ENCODE data around the gene CLDN24. TPM values are rescaled to one million over a fixed set of nuclear protein-coding genes. Genes with fewer than 3 reads are reported as not detected.

Gene CLDN24
- total RNA-seq, 1 experiment from 2014 or later, result not detected

GRCh38 chr4:183355405-183355804 is 33.2 kb upstream of the CLDN24 start:
- Mint-ChIP-seq H3K9me3 (0 out of 5 replicates have a peak, but pooled peaks cover 0 to 2% of the 10 kb centered on the region in 2 experiments), H3K4me3 (no peak overlapping the region), H3K4me1 (peaks cover 7 to 8% of the 10 kb centered on the region in 2 experiments), H3K27me3 (ENCODE audit: low read depth) (no peaks in the 10 kb centered on the region; the same call in 1 of the 2 replicates), H3K36me3 (ENCODE audit: insufficient read depth in 1 of 3, low read depth in 3 of 3) (no peaks in the 10 kb centered on the region), H3K27ac (no peak overlapping the region)
- Histone ChIP-seq H3K27me3 (ENCODE audit: insufficient read depth, low read length) (no peaks in the 10 kb centered on the region), H3K56ac (ENCODE audit: insufficient read length, low read depth, low read length) (no peak overlapping the region), H3K79me1 (ENCODE audit: insufficient read depth, low read depth, low read length, poor library complexity, severe bottlenecking) (no peaks in the 10 kb centered on the region), H2BK12ac (ENCODE audit: insufficient read length, low read depth, low read length) (no peak overlapping the region), H3K9ac (ENCODE audit: extremely low read depth, insufficient read length, low read length) (no peak overlapping the region), H3T11ph (ENCODE audit: low read length) (no peak overlapping the region), H3K27ac (ENCODE audit: insufficient read length, low read depth, low read length) (no peak overlapping the region), H4K5ac (ENCODE audit: insufficient read length, low read depth, low read length) (no peak overlapping the region), H3K4me1 (ENCODE audit: insufficient read depth, low read length) (no peaks in the 10 kb centered on the region), H2BK20ac (ENCODE audit: low read depth, low read length, poor library complexity, severe bottlenecking) (no peak overlapping the region), H2BK120ac (ENCODE audit: low read depth, low read length, poor library complexity, severe bottlenecking) (no peak overlapping the region), H3K4me2 (ENCODE audit: insufficient read depth, insufficient read length, low read length) (no peak overlapping the region), H3K79me2 (ENCODE audit: insufficient read depth, low read length) (no peaks in the 10 kb centered on the region), H2BK5ac (ENCODE audit: insufficient read length, low read length) (no peak overlapping the region), H4K8ac (replicated peaks; ENCODE audit: insufficient read length, low read depth, low read length) (no peak overlapping the region), H2BK15ac (ENCODE audit: low read depth, low read length) (no peak overlapping the region), H3K4ac (ENCODE audit: low read depth, low read length) (no peak overlapping the region), H4K20me1 (ENCODE audit: control insufficient read depth, insufficient read depth, insufficient read length) (no peaks in the 10 kb centered on the region), H3K23ac (ENCODE audit: insufficient read length, low read depth, low read length) (no peak overlapping the region), H4K91ac (ENCODE audit: insufficient read length, low read depth, low read length) (no peak overlapping the region), H2AK5ac (ENCODE audit: insufficient read length, low read length) (no peak overlapping the region), H3K18ac (ENCODE audit: insufficient read length, low read depth, low read length) (no peak overlapping the region), H3K23me2 (ENCODE audit: insufficient read length, low read depth, low read length, poor library complexity, severe bottlenecking) (no peaks in the 10 kb centered on the region), H2AFZ (ENCODE audit: low read length) (no peak overlapping the region), H3K14ac (ENCODE audit: insufficient read depth, low read length) (no peak overlapping the region), H3K9me3 (ENCODE audit: control insufficient read depth, low read depth, low read length) (no peaks in the 10 kb centered on the region)
- no peak for DNase-seq
- no peak for TF ChIP-seq CTCF (conservative IDR thresholded peaks at IDR 0.05)
- no CpG with 5 or more reads among the region's 4 CpGs for WGBS (ENCODE audit: extremely low coverage, insufficient read length, low lambda C conversion rate)
